UCSD-AML1 (cell line): ENCODE measurements around the gene PARD6B.

ENCODE experiments used
- DNase-seq: peaks from one replicate; lab custom pipeline; 2025; ENCODE audit not compliant: unreplicated experiment; lab: John Stamatoyannopoulos, UW

Gene PARD6B

DNA sequence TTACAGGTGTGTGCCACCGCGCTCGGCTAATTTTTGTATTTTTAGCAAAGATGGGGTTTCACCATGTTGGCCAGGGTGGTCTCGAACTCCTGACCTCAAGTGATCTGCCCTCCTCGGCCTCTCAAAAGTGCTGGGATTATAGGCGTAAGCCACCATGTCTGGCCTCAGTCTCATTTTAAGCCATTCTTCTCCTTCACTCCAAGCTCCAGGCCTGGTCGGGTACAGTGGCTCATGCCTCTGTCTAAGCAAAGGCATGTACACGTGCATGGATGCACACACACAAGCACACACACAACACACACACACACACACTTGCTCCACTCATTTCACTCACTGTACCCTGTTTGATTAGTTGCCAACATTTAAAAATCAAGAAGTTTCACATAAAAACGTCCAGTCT lies 7.7 kb upstream of the PARD6B start:
- no peak for DNase-seq

DNA sequence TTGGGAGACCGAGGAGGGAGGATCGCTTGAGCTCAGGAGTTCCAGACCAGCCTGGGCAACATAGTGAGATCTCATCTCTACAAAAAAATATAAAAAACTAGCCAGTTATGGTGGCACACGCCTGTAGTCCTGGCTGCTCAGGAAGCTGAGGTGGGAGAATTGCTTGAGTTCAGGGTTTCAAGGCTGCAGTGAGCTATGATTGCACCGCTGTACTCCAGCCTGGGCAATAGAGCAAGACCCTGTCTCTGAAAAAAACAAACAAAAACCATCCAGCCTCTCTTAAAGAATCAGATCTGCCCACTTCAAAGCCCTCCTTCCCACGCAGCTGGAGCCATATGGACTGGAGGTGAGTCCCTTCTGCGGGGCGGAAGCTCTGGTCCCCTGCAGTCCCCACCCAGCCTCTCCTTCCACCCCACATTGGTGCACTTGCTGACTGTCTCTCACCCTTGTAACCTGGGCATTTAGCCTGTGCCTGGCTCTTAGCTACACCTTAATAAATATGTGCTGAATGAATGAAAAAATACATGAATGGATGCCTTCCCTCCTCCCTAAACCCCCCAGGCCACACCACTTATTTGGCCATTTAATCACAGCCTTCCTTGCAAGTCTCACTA lies 7.2 kb upstream of the PARD6B start:
- no peak for DNase-seq

DNA sequence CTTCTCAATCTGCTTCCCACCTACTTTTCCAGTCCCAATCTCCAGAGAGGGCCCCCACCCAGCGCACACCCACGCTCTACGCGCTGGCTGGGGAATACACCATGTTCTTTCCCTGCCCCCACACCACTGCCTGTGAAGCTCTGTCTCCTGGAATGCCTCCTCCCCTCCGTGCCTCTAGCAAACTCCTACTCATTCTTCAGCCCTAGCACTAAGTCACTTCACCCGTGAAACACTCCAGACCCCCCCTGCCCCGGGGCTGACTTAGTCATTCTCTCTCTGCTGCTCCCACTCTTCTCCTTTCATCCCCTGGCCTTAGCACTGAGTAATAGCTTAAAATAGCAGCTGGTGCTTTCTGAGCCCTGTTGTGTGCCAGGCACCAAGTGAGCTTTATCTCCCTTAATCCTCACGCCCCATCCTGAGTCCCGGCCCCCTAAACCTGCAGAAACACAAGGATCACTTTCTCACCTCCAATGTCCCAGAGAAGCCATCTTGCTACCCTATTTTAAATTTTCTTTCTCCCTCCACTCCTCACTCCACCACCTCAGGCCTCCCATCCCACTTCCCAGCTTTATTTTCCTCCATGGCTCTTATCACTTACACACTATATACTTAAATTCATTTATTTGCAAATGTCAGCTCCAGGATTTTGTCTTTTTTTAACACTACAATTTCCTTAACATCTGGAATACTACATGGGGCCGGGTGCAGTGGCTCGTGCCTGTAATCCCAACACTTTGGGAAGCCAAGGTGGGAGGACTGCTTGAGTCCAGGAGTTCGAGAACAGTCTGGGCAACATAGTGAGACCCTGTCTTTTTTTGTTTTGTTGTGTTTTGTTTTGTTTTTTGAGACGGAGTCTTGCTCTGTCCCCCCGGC lies 6.3 kb upstream of the PARD6B start:
- DNase-seq: no peak

DNA sequence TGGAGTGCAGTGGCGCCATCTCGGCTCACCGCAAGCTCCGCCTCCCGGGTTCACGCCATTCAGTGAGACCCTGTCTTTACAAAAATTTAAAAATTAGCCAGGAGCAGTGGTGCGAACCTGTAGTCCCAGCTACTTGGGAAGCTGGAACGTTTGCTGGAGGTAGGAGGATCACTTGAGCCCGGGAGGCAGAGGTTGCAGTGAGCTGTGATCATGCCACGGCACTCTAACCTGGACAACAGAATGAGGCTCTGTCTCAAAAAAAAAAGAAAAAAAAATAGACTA lies 5.7 kb upstream of the PARD6B start:
- no peak for DNase-seq

GRCh38 chr20:50726955-50727791 lies 4.2 kb upstream of the PARD6B start:
- no peak for DNase-seq

- no peak for DNase-seq
These were observed 3.4 kb upstream of the PARD6B start for GRCh38 chr20:50727792-50728485.

DNA sequence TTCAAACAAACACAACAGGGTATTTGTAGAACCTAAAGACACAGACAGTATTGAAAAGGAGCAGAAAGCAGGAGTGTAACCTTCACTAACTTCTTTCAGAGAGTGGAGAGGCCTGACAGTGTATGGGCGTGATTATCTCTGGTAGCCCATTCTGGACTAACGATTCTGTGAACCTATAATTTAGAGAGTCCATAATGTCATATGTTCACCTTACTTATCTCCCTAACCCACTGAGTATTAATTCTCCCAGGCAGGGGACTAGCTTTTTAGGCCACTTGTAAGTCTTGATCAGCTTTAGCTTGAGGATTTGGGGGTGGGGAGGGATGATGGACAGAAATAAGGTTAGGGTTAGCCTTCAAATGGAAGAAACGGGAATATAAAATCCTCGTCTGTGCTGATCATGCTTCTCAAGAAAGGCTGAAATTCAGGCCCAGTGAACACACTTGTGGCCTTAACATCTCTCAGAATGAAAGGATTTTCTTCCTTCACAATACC lies 2.8 kb upstream of the PARD6B start:
- DNase-seq: no peak

GRCh38 chr20:50728981-50729874 lies 2.2 kb upstream of the PARD6B start:
- no peak for DNase-seq

GRCh38 chr20:50729901-50730764 lies 1.2 kb upstream of the PARD6B start:
- no peak for DNase-seq

DNA sequence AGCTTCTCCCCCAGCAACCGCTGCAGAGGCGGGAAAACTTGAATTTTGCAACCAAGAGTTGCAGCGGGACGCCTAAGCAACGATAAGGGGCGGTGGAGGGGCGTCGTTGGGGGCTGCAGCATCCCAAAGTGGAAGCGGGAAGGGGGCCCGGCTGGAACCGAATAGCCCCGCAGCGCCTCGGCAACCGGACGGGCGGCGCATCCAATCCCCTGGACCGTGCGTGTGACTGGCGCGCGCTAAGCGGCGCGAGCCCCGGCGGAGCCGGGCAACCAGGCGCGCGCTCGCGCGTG lies 670 bp upstream of the PARD6B start:
- no peak for DNase-seq

DNA sequence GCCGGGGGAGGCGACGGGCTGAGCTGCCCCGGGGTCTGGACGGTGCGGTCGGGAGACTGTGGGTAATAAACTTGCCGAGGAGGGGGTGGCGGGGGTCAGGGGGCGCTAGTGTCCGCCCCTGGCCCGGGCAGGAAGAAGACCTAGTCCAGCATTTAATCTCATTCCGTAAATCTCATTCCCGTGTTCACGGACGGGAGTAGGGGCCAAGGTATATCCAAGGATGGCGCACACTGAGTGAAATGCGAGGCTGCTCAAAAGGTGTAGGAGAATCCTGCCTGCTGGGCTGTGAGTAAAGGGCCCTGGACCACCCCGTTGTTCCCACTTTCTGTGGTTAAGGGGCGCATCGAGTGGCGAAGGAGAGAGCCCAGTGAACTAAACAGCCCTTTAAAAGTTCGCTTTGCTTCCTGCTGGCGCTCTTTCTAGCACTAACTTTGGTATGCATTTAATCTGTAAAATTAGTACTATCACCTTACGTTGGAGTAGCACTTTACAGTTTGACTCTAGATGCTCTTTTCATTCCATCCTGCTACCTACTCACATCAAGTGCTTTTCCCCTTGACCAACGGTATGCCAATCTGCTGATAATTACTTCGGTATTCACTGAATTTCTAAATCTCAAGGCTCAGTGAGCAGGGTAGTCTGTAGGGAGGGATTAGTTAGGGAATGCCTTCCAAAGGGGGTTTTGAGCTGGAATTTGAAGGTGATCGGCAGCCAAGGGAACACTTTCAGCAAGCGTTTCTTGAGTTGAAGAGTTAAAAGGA lies 730 bp downstream of the PARD6B start:
- no peak for DNase-seq

DNA sequence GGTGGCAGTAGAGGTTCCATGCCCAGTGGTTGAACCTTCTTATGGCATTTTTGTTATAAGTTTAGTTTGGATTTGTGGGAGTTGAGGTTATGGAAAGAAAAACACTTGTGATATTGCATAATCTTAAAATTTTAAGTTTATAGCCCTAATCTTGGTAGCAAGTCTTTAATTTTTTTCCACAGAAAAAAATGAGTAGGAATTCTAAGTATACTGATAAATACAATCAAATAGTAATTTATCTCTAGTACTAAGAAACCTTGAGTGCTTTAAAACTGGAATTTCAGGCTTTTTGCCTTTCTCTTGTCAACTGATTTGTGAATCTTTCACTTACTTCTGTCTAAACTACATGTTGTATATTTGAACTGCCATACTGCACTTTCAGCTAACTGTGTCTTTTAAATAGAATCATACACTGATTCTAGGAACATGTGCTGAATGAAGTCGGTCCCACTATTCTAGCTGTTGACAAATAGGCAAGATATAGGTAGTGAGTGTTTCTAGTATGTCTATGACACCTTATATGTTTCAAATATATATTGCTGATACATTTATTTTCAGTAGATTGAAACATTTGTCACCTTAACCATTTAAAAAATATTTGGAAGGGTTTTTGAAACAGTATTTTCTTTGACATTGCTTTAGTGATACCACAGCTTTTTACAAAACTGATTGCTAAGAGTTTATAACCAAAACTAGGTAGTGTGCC lies 2.4 kb downstream of the PARD6B start:
- DNase-seq: no peak

DNA sequence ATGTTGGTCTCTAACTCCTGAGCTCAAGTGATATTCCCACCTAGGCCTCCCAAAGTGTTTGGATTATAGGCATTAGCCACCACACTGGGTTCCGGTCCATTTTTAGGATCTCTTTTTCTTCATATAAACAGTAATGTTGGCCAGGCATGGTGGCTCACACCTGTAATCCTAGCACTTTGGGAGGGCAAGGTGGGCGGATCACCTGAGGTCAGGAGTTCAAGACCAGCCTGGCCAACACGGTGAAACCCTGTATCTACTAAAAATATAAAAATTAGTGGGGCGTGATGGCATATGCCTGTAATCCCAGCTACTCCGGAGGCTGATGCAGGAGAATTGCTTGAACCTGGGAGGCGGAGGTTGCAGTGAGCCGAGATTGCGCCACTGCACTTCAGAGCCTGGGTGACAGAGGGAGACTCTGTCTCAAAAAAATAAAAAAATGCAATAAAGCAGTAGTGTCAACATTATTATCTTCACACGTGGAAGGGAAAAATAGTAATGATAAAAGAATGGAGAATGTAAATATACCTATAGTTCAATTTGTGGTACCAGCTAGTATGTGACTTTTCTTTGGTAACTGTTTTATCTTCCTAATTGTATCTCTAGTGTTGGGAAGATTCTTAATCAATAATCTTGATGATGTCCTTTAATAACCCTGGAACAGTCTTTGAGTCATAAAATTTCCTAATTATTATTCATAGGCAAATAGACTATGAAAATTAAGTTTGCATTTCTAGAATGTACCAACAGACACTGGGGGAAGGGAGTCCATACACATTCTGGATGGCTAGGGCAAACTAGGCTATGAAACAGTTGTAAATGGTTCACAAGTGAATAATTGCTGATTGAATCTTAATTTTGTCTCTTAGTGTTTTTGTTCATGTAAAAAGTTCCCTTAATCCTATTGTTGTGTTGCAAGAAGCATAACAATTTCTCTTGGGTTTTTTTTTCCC lies 3.6 kb downstream of the PARD6B start:
- no peak for DNase-seq

DNA sequence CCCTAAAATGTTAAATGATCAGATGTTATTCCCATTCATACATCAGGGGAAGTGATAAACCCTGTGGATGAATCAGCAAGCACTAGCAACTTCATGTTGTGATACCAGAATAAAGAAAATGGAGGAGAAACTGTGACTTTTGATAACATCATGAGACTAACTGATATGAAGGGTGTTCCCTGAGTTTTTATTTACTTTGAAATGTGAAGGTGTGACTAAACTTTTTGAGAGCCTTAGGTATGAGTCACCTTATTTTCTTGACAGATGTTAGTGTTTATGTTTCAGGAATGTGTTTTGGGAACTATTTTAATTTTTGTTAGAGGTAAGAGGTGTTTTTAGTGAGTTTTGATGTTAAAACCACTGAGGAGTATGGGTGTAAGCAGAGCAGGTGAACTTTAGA lies 4.4 kb downstream of the PARD6B start:
- no peak for DNase-seq

GRCh38 chr20:50737352-50737751 lies 6.0 kb downstream of the PARD6B start:
- DNase-seq: no peak

- no peak for DNase-seq
These were observed 11.7 kb downstream of the PARD6B start for GRCh38 chr20:50743087-50743486.

DNA sequence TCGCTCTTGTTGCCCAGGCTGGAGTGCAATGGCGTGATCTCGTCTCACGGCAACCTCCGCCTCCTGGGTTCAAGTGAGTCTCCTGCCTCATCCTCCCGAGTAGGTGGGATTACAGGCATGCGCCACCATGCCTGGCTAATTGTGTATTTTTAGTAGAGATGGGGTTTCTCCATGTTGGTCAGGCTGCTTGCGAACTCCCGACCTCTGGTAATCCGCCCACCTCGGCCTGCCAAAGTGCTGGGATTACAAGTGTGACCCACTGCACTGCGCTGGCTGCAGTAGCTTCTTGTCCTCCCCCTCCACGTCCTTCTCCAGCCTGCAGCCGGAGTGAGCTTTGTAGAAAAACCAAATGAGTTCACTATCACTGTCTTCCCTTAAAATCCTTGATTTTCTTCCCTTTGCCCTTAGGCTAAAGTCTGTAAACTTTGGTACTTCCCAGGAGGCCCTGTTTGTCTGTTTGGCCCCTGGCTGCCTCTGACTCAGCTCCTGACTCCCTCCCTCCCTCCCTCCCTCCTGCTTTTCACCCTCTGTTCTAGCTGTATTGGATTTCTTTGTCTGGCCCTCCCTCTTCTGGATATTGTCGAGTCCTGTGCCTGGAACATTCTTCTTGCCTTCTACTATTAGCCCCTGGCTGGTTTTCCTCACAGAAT lies 12.9 kb downstream of the PARD6B start:
- DNase-seq: no peak
